ENCODE data around the gene PTP4A1. TPM values are rescaled to one million over a fixed set of nuclear protein-coding genes. Genes with fewer than 3 reads are reported as not detected.
A peak's percentile ranks its signal among the peaks of the same experiment; 100 is the strongest.

The PTP4A1 gene
- total and polyA plus RNA-seq, 2 of the 13 experiments (the other 11 are each of a cell fraction or from before 2014, with no cell fraction given) = 141 to 376 TPM

DNA sequence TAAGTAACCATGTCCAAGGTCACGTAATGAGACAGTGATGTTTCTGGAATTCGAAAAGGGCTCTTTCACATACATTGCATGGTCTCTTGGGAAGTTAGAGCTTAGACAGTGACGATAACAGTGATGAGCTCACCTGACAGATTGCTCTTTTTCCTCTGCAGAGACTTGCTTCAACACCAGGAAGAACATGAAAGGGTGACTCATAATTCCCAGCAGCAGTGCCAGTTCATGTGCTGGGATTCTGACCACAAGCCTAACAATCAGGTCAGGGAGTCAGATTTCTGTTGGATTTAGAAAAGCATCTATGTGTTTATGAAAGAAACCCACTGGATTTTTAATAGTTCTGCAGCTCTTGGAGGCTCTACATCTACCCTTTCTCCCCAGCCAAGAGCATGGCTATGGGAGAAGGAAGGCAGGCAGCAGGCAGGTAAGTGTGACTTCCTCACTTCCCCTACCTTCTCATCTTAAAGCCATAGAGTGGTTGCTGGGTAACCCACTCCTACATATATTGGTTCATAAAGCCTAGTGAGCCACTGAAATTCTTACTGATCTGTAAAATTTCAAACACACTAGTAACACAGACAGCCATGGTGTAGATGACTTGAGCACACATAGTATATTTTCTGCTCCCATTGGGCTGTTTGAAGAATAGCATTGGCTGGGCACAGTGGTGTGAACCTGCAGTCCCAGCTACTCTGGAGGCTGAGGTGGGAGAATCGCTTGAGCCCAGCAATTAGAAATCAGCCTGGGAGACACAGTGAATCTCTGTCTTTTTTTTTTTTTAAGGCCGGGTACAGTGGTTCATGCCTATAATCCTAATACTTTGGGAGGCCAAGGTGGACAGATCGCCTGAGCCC lies 44.4 kb upstream of the PTP4A1 start (continued):
- TF ChIP-seq, protein P1, sequence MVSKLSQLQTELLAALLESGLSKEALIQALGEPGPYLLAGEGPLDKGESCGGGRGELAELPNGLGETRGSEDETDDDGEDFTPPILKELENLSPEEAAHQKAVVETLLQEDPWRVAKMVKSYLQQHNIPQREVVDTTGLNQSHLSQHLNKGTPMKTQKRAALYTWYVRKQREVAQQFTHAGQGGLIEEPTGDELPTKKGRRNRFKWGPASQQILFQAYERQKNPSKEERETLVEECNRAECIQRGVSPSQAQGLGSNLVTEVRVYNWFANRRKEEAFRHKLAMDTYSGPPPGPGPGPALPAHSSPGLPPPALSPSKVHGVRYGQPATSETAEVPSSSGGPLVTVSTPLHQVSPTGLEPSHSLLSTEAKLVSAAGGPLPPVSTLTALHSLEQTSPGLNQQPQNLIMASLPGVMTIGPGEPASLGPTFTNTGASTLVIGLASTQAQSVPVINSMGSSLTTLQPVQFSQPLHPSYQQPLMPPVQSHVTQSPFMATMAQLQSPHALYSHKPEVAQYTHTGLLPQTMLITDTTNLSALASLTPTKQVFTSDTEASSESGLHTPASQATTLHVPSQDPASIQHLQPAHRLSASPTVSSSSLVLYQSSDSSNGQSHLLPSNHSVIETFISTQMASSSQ (IDR thresholded peaks at IDR 0.05; ENCODE audit: low read depth) = 0 out of 2 replicates have a peak, but pooled peaks have one; percentile 24
- TF ChIP-seq, protein P1 (CRISPR knock-in tag; IDR thresholded peaks at IDR 0.05; ENCODE audit: borderline replicate concordance) = peak; percentile 69; the same call in 1 of the 2 replicates
- TF ChIP-seq HMG20A (CRISPR knock-in tag; IDR thresholded peaks at IDR 0.05; ENCODE audit: borderline replicate concordance) = peak; percentile 96
- TF ChIP-seq, protein P2, sequence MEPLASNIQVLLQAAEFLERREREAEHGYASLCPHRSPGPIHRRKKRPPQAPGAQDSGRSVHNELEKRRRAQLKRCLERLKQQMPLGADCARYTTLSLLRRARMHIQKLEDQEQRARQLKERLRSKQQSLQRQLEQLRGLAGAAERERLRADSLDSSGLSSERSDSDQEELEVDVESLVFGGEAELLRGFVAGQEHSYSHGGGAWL (CRISPR knock-in tag; IDR thresholded peaks at IDR 0.05) = no peak
- no peak for TF ChIP-seq ZNF20 (CRISPR knock-in tag; IDR thresholded peaks at IDR 0.05)
- TF ChIP-seq, protein P3, sequence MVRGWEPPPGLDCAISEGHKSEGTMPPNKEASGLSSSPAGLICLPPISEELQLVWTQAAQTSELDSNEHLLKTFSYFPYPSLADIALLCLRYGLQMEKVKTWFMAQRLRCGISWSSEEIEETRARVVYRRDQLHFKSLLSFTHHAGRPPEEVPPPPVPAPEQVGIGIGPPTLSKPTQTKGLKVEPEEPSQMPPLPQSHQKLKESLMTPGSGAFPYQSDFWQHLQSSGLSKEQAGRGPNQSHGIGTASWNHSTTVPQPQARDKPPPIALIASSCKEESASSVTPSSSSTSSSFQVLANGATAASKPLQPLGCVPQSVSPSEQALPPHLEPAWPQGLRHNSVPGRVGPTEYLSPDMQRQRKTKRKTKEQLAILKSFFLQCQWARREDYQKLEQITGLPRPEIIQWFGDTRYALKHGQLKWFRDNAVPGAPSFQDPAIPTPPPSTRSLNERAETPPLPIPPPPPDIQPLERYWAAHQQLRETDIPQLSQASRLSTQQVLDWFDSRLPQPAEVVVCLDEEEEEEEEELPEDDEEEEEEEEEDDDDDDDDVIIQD (CRISPR knock-in tag; IDR thresholded peaks at IDR 0.05; ENCODE audit: low read depth) = peak; percentile 98
- no peak for TF ChIP-seq NAIF1 (CRISPR knock-in tag; IDR thresholded peaks at IDR 0.05; ENCODE audit: borderline replicate concordance)
- peak; percentile 80 for TF ChIP-seq MIXL1 (CRISPR knock-in tag; IDR thresholded peaks at IDR 0.05)
- peak; percentile 82; the same call in 1 of the 2 replicates for TF ChIP-seq NFATC3 (CRISPR knock-in tag; IDR thresholded peaks at IDR 0.05)
- TF ChIP-seq, protein P4, sequence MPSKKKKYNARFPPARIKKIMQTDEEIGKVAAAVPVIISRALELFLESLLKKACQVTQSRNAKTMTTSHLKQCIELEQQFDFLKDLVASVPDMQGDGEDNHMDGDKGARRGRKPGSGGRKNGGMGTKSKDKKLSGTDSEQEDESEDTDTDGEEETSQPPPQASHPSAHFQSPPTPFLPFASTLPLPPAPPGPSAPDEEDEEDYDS (CRISPR knock-in tag; IDR thresholded peaks at IDR 0.05) = peak; percentile 76
- TF ChIP-seq, protein P5, sequence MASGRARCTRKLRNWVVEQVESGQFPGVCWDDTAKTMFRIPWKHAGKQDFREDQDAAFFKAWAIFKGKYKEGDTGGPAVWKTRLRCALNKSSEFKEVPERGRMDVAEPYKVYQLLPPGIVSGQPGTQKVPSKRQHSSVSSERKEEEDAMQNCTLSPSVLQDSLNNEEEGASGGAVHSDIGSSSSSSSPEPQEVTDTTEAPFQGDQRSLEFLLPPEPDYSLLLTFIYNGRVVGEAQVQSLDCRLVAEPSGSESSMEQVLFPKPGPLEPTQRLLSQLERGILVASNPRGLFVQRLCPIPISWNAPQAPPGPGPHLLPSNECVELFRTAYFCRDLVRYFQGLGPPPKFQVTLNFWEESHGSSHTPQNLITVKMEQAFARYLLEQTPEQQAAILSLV (CRISPR knock-in tag; IDR thresholded peaks at IDR 0.05; ENCODE audit: borderline replicate concordance) = peak; percentile 29; the same call in 1 of the 2 replicates
- peak; percentile 78 for TF ChIP-seq BCL6 (CRISPR knock-in tag; IDR thresholded peaks at IDR 0.05)
- TF ChIP-seq ZBTB21 (CRISPR knock-in tag; IDR thresholded peaks at IDR 0.05) = peak; percentile 86
- TF ChIP-seq, protein P6, sequence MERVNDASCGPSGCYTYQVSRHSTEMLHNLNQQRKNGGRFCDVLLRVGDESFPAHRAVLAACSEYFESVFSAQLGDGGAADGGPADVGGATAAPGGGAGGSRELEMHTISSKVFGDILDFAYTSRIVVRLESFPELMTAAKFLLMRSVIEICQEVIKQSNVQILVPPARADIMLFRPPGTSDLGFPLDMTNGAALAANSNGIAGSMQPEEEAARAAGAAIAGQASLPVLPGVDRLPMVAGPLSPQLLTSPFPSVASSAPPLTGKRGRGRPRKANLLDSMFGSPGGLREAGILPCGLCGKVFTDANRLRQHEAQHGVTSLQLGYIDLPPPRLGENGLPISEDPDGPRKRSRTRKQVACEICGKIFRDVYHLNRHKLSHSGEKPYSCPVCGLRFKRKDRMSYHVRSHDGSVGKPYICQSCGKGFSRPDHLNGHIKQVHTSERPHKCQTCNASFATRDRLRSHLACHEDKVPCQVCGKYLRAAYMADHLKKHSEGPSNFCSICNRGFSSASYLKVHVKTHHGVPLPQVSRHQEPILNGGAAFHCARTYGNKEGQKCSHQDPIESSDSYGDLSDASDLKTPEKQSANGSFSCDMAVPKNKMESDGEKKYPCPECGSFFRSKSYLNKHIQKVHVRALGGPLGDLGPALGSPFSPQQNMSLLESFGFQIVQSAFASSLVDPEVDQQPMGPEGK (CRISPR knock-in tag; IDR thresholded peaks at IDR 0.05) = 0 out of 2 replicates have a peak, but pooled peaks have one; percentile 7
- TF ChIP-seq HDAC1 (CRISPR knock-in tag; IDR thresholded peaks at IDR 0.05) = peak; percentile 68
- TF ChIP-seq ZSCAN12 (CRISPR knock-in tag; IDR thresholded peaks at IDR 0.05) = no peak
- TF ChIP-seq, protein P7, sequence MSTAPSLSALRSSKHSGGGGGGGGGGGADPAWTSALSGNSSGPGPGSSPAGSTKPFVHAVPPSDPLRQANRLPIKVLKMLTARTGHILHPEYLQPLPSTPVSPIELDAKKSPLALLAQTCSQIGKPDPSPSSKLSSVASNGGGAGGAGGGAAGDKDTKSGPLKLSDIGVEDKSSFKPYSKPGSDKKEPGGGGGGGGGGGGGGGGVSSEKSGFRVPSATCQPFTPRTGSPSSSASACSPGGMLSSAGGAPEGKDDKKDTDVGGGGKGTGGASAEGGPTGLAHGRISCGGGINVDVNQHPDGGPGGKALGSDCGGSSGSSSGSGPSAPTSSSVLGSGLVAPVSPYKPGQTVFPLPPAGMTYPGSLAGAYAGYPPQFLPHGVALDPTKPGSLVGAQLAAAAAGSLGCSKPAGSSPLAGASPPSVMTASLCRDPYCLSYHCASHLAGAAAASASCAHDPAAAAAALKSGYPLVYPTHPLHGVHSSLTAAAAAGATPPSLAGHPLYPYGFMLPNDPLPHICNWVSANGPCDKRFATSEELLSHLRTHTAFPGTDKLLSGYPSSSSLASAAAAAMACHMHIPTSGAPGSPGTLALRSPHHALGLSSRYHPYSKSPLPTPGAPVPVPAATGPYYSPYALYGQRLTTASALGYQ (CRISPR knock-in tag; IDR thresholded peaks at IDR 0.05) = peak; percentile 56; the same call in 1 of the 2 replicates
